GM12878 (cell line): ENCODE measurements around the gene ITGB5. TPM values are rescaled to one million over a fixed set of nuclear protein-coding genes. Genes with fewer than 3 reads are reported as not detected.
A peak's percentile ranks its signal among the peaks of the same experiment; 100 is the strongest.

ENCODE experiments used
- CREB1 ChIP-seq: IDR thresholded peaks from 2 replicates; pipeline ENCODE4 v1.6.1; 2012; ENCODE audit warnings: low read depth, mild to moderate bottlenecking, inconsistent platforms
- RCOR1 ChIP-seq: conservative IDR thresholded peaks from 2 replicates; pipeline ENCODE4 v1.6.1; 2012; ENCODE audit warnings: low read depth, low read length, improper control_type of control experiment
- polyA plus RNA-seq, 11 experiments: library from polyadenylated mRNA; depleted of rRNA in 4 of 11; unstranded in 6 of 11; stranded (reverse) in 5 of 11; fragments of >200 nt; fragmentation: Nextera tagmentation in 4 of 11; fragmentation: Illumina TruSeq in 1 of 11; extraction: Ambion mirVana in 4 of 11; extraction: Trizol in 1 of 11; gene quantifications; 1 replicate in 1 of 11; 2 replicates in 10 of 11; pipeline versions ENCODE4 v1.2.1 to v1.2.3, GENCODE V29; 2011 to 2016; ENCODE audit warnings: inconsistent platforms in 2 of 11, missing spikeins in 2 of 11, low read depth in 1 of 11
- total RNA-seq, 4 experiments: library from RNA; depleted of rRNA in 3 of 4; stranded (reverse); fragments of >200 nt in 3 of 4; fragmentation: Illumina TruSeq in 1 of 4; extraction: Trizol in 1 of 4; gene quantifications; 2 replicates each; pipeline versions ENCODE4 v1.2.1 to v1.2.3, GENCODE V29; 2013 to 2021
- TF ChIP-seq, protein P1 (sequence below): fragments of 450-650 bp; IDR thresholded peaks from 2 replicates; pipeline ENCODE4 v1.6.1; 2017; ENCODE audit warnings: mild to moderate bottlenecking, low read depth, inconsistent platforms; ENCODE audit not compliant: poor library complexity, severe bottlenecking
- TF ChIP-seq, protein P2 (sequence below): fragments of 450-650 bp; IDR thresholded peaks from 2 replicates; pipeline ENCODE4 v1.6.1; 2017; ENCODE audit warnings: mild to moderate bottlenecking, moderate library complexity

The ITGB5 gene
- total and polyA plus RNA-seq, 10 of the 15 experiments (the other 5 are each of a cell fraction or from before 2014, with no cell fraction given), result 0.05 to 10.0 (median 0.83) TPM; not detected in 2

DNA sequence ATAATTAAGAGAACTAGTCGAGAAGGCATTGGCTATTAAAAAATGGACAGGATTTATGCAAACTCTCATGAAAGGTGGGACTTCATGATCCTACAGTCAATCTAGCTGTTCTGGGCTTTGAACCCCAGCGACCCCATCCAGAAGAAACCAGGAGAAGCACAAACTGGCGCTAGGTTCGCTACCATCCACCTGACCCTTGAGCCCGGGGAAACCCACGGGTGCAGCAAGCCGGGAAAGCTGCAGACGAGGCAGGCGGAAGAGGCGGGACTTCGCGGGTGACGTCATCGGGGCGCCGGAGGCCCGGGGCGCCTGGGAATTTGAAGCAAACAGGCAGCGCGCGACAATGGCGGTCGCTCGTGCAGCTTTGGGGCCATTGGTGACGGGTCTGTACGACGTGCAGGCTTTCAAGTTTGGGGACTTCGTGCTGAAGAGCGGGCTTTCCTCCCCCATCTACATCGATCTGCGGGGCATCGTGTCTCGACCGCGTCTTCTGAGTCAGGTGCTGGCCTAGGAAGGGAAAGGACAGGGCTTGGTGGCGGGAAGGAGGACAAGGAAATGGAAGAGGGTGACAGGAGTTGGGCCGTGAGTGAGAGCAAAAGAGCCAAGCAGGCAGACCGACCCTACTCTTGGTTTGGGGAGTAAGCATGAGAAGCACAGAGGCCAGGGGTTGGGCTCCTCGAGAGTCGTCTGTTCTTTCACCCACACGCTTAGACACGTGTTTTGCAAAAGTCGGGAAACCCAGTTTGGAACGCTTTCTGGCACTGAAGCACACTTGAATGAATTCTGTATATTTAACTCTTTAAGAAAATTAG is 156.8 kb downstream of the ITGB5 start, which contains the start of gene UMPS (continued):
- TF ChIP-seq, protein P1, sequence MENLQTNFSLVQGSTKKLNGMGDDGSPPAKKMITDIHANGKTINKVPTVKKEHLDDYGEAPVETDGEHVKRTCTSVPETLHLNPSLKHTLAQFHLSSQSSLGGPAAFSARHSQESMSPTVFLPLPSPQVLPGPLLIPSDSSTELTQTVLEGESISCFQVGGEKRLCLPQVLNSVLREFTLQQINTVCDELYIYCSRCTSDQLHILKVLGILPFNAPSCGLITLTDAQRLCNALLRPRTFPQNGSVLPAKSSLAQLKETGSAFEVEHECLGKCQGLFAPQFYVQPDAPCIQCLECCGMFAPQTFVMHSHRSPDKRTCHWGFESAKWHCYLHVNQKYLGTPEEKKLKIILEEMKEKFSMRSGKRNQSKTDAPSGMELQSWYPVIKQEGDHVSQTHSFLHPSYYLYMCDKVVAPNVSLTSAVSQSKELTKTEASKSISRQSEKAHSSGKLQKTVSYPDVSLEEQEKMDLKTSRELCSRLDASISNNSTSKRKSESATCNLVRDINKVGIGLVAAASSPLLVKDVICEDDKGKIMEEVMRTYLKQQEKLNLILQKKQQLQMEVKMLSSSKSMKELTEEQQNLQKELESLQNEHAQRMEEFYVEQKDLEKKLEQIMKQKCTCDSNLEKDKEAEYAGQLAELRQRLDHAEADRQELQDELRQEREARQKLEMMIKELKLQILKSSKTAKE, result peak; percentile 23
- 0 out of 2 replicates have a peak, but pooled peaks have one; percentile 40 for TF ChIP-seq RCOR1
- TF ChIP-seq, protein P2, sequence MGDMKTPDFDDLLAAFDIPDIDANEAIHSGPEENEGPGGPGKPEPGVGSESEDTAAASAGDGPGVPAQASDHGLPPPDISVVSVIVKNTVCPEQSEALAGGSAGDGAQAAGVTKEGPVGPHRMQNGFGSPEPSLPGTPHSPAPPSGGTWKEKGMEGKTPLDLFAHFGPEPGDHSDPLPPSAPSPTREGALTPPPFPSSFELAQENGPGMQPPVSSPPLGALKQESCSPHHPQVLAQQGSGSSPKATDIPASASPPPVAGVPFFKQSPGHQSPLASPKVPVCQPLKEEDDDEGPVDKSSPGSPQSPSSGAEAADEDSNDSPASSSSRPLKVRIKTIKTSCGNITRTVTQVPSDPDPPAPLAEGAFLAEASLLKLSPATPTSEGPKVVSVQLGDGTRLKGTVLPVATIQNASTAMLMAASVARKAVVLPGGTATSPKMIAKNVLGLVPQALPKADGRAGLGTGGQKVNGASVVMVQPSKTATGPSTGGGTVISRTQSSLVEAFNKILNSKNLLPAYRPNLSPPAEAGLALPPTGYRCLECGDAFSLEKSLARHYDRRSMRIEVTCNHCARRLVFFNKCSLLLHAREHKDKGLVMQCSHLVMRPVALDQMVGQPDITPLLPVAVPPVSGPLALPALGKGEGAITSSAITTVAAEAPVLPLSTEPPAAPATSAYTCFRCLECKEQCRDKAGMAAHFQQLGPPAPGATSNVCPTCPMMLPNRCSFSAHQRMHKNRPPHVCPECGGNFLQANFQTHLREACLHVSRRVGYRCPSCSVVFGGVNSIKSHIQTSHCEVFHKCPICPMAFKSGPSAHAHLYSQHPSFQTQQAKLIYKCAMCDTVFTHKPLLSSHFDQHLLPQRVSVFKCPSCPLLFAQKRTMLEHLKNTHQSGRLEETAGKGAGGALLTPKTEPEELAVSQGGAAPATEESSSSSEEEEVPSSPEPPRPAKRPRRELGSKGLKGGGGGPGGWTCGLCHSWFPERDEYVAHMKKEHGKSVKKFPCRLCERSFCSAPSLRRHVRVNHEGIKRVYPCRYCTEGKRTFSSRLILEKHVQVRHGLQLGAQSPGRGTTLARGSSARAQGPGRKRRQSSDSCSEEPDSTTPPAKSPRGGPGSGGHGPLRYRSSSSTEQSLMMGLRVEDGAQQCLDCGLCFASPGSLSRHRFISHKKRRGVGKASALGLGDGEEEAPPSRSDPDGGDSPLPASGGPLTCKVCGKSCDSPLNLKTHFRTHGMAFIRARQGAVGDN, result peak; percentile 81
- peak; percentile 98 for TF ChIP-seq CREB1
